Spleen (tissue), 7 donors: Measurements from ENCODE around the gene DVL1.

Experiments
- CTCF ChIP-seq, 11 experiments: fragments of 200-600 bp in 7 of 11; fragments of 450-650 bp in 4 of 11; sonication (generic) in 4 of 11; IDR thresholded peaks in 8 of 11; conservative IDR thresholded peaks in 3 of 11; 1 replicate in 7 of 11; 2 replicates in 4 of 11; pipeline versions ENCODE4 v1.4.0 to v1.8.0; 2016 to 2021; ENCODE audit warnings: antibody characterized with exemption in 11 of 11, inconsistent platforms in 4 of 11, mild to moderate bottlenecking in 1 of 11
- POLR2A ChIP-seq, 3 donors: fragments of 450-650 bp; IDR thresholded peaks; one replicate each; pipeline ENCODE4 v1.5.1; 2017; ENCODE audit warnings: antibody characterized with exemption in 3 of 3, mild to moderate bottlenecking in 1 of 3
- donor health status: DM: no; HTN: no; CAD: no; lungs with moderate emphysema.
- donor health status: DM: no; HTN: no; CAD: no.
- donor health status: DM: no; HTN: no; CAD: no.

- TF ChIP-seq CTCF (IDR thresholded peaks at IDR 0.05 in 8 of 11, conservative IDR thresholded peaks at IDR 0.05 in 3 of 11) (no peak), POLR2A (IDR thresholded peaks at IDR 0.05) (no peak)
These were observed 21.9 kb downstream of the DVL1 start for GRCh38 chr1:1327291-1327690.
